ENCODE results near the gene ALAD.

- TF ChIP-seq CTCF (IDR thresholded peaks at IDR 0.05): no peak
- TF ChIP-seq POLR2A (IDR thresholded peaks at IDR 0.05): no peak
Measured at GRCh38 chr9:113426701-113427100, 25.6 kb upstream of the ALAD start.
